K562 treated with DMSO at 1 percent for 4 hours (cell line): ENCODE results near the gene F11. TPM values are rescaled to one million over a fixed set of nuclear protein-coding genes. Genes with fewer than 3 reads are reported as not detected.

Source experiments
- total RNA-seq: library from RNA; unstranded; fragments of 300-600 nt; gene quantifications from 2 replicates; pipeline ENCODE4 v1.2.3, GENCODE V29; 2022; ENCODE audit not compliant: insufficient read depth

Gene F11
- not detected in 2 replicates for total RNA-seq

GRCh38 chr4:186265683-186266652, at the start of gene F11:
TSS of gene F11 (plus strand) at chr4:186266189. CDS start at chr4:186267137, 948 bp downstream.

GRCh38 chr4:186227221-186227620, 38.8 kb upstream of the F11 start, which contains the start of gene KLKB1:
TSS of gene KLKB1 (plus strand) at chr4:186227507. CDS start at chr4:186228196, 689 bp downstream.

Other genes with a start within 250 kb of the F11 start
- not detected in 2 replicates for gene TLR3, start 197.0 kb upstream of the F11 start, total RNA-seq
- not detected in 2 replicates for gene FAM149A, start 161.5 kb upstream of the F11 start, total RNA-seq
- gene CYP4V2, start 74.6 kb upstream of the F11 start, total RNA-seq, result 7.3 and 7.7 TPM in 2 replicates
- gene KLKB1, start 38.7 kb upstream of the F11 start, total RNA-seq, result 0.38 TPM in 1 of 2 replicates, not detected in the other